Glomerular visceral epithelial cell (primary cell): Measurements from ENCODE around the gene ACTL8.

Experiments used
- DNase-seq: peaks from one replicate; pipeline ENCODE4 v3.0.0-alpha.2; 2016; ENCODE audit errors: extremely low spot score

ACTL8 gene

GRCh38 chr1:17805869-17806684, 50.9 kb downstream of the ACTL8 start:
- no peak for DNase-seq

GRCh38 chr1:17808816-17809215, 53.7 kb downstream of the ACTL8 start:
- DNase-seq, result no peak

- DNase-seq, result no peak
Measured at GRCh38 chr1:17810668-17811067, 55.5 kb downstream of the ACTL8 start.

GRCh38 chr1:17816511-17816910, 61.4 kb downstream of the ACTL8 start:
- no peak for DNase-seq

- no peak for DNase-seq
Measured at GRCh38 chr1:17819129-17819802, 64.1 kb downstream of the ACTL8 start.

- no peak for DNase-seq
Measured at GRCh38 chr1:17820198-17820597, 65.1 kb downstream of the ACTL8 start.

GRCh38 chr1:17822741-17823426, 67.8 kb downstream of the ACTL8 start:
- DNase-seq, result no peak

- no peak for DNase-seq
Measured at GRCh38 chr1:17825273-17826164, 70.4 kb downstream of the ACTL8 start.

- DNase-seq, result peak; percentile 15
Measured at GRCh38 chr1:17826165-17826488, 71.0 kb downstream of the ACTL8 start.

GRCh38 chr1:17828991-17829390, 73.9 kb downstream of the ACTL8 start:
- no peak for DNase-seq

- DNase-seq, result no peak
Measured at GRCh38 chr1:17829579-17829978, 74.4 kb downstream of the ACTL8 start.

- DNase-seq, result peak; percentile 12
Measured at GRCh38 chr1:17831597-17831996, 76.5 kb downstream of the ACTL8 start.

- no peak for DNase-seq
Measured at GRCh38 chr1:17833661-17834501, 78.7 kb downstream of the ACTL8 start.

- no peak for DNase-seq
Measured at GRCh38 chr1:17834561-17835100, 79.5 kb downstream of the ACTL8 start.

- no peak for DNase-seq
Measured at GRCh38 chr1:17837233-17838030, 82.3 kb downstream of the ACTL8 start.

- DNase-seq, result no peak
Measured at GRCh38 chr1:17839641-17840196, 84.6 kb downstream of the ACTL8 start.

- DNase-seq, result peak; percentile 9
Measured at GRCh38 chr1:17841944-17842343, 86.8 kb downstream of the ACTL8 start.

- DNase-seq, result no peak
Measured at GRCh38 chr1:17842686-17843085, 87.6 kb downstream of the ACTL8 start.

- no peak for DNase-seq
Measured at GRCh38 chr1:17844185-17844826, 89.2 kb downstream of the ACTL8 start.
